ENCODE results near the gene ZBP1.

ZBP1 gene

DNA sequence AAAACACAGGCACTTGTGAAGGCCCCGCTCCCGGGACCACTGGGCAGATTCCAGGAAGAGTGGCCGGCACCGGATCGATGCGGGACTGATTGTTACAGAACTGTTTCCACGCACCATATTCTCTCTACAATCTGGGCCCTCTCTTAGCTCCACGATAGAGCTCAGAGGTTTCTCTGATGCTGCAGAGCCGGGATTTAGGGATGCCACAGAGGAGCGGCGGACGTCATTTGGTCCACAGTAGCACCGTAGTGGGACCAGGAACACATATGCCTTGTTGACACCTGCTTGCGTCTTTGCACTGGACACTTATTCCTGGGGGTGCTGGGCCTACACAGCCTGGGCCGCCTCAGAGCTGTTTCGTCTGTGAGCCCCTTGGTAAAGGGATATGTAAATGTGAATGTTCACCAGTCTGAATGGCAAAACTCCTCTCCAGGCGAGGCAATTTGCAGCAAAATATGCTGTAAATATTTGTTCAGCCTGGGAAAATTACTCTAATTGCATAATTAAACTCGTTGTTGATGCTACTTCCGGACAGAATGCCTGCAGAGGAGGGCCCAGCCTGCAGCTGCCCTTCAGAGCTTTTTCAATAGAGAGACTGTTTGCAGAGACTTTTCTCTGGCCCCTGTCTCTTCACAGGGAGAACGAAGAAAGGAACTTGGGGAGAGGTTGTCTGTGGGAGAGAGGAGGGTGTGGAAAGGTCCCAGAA lies 49.9 kb downstream of the ZBP1 start:
- no peak for DNase-seq (ENCODE audit: low spot score)

DNA sequence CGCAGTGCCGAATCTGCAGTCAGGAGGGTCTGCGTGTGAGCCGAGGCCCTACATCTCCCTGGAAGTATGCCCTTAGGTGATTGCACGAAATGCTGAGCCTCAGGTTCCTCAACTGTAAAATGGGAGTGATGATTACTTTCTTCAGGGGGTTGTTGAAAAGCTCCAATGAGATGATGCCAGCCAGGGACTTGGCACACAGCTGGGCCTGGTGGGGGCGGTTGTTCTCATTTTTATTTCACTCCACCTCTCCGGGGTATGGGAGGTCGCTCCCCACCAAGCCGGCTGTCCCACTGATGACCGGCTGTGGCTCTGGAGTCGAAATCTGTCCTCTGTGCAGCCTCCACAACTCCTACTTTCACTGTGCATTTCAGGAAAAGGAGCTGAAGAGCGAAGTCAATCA lies 51.3 kb downstream of the ZBP1 start:
- no peak for DNase-seq (ENCODE audit: low spot score)

DNA sequence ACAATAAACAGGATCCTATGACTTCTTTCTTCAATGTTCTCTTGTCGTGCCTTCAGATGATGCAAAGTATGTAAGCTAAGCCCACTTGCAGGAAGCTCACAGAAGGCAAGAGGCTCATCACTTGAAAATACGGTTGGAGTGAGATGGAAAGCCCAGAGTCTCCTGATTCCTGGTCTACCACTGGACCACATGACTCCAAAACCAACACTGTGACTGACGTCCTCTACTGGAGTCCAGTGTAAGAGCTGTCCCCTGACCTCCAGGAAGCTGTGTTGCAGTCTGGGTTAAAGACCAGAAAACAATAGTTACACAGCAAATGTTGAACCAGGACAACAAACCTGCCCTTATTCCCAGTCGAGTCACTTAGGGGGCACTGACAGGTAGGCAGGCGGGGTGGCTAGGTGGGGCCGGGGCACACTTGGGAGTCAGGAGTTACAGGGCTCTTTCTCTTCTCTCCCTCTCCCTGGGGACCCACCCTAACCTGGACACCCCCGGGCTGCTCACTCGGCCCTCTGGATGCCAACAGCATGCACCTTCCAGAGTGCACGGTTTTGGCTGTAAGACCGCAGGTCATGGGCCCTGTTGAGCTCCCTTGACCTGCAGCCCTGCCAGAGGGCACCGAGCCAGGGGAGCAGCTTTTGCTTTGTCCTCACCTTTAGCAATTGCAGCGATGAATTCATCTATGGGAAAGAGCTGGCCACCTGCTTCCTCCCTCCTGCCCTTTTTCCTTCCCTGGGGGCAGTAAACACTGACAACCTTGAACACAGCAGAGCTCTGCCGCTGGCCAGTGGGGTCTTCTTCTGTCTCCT lies 51.9 kb downstream of the ZBP1 start:
- DNase-seq (ENCODE audit: low spot score): no peak

DNA sequence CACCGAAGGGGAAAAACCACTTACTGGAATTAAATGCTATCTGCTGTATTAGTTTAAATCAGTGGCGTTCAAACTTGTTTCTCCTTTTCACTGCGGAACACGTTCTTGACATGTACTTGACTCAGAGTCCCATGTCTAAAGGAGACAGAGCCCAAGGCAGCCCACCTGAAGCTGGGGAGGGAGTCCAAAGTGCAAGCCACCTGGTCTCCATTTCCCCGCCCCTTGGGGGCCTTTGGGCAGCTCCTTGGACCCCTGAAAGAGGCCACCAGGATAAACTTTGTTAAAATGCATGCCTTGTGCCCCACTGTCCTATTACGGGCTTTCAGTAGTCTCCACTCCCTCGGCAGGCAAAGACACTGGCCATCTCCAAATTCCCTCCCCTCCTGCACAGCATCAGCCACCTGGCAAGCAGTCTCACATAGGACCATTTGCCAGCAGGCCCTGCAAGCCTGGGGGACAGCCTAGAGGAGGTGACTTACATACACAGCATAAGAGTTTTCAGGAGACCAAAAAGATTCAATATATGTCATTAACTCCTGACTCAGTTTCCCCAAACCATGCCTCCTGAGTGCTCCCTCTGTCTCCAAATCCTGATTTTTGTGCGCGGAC lies 52.7 kb downstream of the ZBP1 start:
- DNase-seq (ENCODE audit: low spot score): no peak

DNA sequence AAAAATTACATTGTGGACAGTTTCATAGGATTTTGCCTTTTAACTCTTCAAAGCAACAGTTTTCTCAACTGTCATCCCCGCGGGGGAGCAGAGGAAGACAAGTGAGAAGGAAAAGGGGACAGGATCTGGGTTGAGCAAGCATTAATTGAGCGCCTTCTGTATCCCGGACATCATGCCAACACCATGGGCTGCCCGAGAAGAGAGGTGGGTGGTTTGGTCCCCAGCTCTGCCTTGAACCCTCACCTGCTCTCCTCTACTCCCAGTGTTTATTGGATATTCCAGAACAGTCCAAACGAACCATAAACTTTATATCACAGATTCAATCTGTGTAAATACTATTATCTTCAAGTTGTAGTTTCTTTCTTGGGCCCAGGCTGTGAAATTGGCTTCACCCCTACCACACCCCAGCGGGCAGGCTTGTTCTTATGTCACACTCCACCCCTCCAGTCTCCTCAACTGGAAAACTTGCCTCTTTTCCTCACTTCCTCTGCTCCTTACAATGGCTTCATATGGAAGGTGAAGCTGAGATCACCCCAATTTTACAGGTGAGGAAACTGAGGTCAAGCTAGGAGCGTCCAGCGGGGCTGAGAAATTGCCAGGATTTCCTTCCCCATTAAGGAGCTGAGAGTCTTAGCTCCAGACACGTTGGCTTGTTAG lies 53.3 kb downstream of the ZBP1 start:
- no peak for DNase-seq (ENCODE audit: low spot score)

DNA sequence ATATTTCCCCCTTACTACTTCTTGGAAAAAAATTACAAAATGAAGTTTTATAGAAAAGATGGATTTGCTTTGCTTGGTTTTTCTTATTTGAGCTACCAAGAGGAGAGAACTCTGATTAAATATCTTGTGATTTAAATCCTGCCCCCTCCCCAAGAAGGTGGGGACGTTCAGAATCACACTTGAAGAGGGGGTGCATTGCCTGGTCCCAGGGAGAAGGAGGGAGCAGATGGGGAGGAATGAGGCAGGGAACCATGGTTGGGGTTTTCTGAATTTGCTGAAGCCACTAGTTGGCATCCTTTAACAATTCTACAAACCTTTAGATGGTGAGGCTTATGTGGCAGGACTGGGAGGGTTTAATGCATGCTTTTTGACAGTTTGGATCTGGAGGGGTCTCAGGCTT lies 53.8 kb downstream of the ZBP1 start:
- no peak for DNase-seq (ENCODE audit: low spot score)

DNA sequence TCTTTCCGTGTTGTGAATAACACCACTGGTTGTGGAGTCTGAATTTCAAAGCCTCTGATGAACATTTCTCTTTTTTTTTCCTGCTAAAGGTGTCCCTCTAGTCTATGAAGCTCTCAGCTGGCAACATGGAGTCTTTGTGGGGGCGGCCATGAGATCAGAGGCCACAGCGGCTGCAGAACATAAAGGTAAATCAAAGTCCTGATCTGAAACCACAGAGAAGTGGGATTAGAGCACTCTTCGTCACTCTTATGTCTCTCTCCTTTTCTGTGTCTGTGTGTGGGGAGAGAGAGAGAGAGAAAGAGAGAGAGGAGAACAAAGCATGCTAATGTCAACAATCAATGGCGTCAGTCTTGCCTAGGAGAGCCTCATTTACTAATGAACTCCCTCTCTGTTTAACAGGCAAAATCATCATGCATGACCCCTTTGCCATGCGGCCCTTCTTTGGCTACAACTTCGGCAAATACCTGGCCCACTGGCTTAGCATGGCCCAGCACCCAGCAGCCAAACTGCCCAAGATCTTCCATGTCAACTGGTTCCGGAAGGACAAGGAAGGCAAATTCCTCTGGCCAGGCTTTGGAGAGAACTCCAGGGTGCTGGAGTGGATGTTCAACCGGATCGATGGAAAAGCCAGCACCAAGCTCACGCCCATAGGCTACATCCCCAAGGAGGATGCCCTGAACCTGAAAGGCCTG lies 55.1 kb downstream of the ZBP1 start:
- no peak for DNase-seq (ENCODE audit: low spot score)

DNA sequence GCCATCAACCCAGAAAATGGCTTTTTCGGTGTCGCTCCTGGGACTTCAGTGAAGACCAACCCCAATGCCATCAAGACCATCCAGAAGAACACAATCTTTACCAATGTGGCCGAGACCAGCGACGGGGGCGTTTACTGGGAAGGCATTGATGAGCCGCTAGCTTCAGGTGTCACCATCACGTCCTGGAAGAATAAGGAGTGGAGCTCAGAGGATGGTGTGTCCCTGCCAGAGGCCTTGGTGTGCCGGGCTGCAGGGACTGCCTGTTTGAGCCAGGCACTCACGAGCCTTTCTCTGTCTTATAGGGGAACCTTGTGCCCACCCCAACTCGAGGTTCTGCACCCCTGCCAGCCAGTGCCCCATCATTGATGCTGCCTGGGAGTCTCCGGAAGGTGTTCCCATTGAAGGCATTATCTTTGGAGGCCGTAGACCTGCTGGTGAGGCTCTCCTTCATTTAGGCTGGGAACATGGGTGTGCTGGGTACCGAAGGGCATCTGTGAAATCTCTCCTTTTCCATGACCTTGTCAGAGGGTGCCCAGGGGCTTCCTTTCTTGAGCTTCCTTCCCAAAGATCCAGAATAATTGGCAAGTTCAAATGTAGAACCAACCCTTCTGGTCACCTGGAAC lies 55.9 kb downstream of the ZBP1 start:
- DNase-seq (ENCODE audit: low spot score): no peak

DNA sequence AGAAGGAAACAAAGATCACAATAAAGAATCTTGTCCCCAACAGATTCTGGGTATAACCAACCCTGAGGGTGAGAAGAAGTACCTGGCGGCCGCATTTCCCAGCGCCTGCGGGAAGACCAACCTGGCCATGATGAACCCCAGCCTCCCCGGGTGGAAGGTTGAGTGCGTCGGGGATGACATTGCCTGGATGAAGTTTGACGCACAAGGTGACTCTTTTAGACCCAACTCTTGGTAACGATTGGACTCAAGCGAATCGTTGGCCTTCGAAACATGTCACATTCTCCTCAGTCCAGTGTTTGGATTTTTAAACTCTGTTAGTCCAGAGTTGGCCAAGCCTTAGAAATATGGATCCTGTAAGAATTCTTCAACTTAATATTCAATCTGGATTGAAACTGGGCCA lies 56.7 kb downstream of the ZBP1 start:
- DNase-seq (ENCODE audit: low spot score): no peak

DNA sequence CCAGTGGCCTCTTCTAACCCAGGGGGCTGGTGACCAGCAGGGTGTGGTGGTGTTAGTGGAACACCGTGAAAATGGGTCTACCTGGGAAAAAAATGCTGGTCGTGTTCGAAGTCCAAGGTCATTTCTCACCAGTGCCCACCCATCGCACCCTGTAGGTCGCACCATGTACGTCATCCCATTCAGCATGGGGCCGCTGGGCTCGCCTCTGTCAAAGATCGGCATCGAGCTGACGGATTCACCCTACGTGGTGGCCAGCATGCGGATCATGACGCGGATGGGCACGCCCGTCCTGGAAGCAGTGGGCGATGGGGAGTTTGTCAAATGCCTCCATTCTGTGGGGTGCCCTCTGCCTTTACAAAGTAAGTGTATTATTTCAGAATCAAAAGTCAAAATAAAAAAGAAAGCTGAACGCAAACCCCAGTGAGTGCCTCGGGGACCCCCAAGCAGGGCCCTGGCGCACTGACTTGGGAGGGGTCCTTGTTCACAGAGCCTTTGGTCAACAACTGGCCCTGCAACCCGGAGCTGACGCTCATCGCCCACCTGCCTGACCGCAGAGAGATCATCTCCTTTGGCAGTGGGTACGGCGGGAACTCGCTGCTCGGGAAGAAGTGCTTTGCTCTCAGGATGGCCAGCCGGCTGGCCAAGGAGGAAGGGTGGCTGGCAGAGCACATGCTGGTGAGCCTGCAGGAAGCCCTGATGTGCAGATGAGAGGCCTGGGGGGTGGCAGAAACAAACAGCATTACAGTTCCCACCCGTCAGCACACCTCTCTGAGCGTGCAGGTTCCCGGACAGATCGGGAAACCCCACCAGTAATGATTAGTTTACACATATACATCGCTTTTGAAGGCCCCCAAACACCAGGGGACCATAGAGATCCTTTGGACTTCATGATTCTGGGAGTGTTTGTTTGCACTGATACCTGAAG lies 57.4 kb downstream of the ZBP1 start:
- DNase-seq (ENCODE audit: low spot score): no peak

DNA sequence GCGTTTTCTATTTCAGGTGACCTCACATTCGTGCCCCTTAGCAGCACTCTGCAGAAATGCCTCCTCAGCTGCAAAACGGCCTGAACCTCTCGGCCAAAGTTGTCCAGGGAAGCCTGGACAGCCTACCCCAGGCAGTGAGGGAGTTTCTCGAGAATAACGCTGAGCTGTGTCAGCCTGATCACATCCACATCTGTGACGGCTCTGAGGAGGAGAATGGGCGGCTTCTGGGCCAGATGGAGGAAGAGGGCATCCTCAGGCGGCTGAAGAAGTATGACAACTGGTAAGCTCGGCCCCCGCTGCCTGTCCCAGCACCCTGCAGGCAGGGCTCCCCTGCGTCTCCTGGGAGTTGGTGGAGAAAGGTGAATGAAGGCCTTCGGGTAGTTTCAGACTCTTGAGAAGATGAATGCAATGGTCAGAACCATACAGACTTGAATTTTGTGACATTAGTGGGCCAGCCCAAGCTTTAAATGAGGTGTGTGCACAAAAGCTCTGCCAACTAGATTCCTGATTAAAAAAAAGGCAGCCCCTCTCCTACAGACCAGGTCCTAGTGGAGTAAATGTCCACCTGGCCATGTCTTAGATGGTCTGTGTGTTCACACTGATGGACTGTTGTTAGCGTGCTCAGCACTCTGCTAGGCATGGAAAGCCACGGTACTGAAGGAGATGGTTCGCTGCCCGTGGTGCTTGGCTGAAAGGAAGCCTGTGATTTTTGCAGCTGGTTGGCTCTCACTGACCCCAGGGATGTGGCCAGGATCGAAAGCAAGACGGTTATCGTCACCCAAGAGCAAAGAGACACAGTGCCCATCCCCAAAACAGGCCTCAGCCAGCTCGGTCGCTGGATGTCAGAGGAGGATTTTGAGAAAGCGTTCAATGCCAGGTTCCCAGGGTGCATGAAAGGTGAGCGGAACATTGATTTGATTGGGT lies 58.6 kb downstream of the ZBP1 start:
- no peak for DNase-seq (ENCODE audit: low spot score)

DNA sequence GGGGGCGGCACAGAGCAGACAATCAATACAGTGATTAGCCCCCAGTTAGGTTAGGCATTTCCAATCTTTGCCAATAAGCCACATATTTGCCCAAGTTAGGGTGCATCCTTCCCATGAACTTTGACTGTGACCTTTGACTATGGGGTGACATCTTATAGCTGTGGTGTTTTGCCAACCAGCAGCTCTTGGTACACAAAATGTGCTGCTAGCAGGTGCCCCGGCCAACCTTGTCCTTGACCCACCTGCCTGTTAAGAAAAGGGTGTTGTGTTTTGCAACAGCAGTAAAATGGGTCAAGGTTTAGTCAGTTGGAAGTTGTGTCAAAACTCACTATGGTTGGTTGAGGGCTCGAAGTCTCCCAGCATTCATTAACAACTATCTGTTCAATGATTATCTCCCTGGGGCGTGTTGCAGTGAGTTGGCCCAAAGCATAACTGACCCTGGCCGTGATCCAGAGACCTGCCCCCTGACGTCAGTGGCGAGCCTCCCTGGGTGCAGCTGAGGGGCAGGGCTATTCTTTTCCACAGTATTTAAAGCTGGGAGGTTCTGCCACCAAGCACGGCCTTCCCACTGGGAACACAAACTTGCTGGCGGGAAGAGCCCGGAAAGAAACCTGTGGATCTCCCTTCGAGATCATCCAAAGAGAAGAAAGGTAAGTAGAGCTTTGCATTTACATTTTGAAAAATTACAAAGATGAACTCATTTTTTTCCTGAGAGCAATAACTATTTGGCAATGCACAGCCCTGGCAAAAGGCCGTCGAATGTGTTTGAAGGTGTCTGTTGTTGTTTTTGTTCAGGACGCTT lies 59.5 kb downstream of the ZBP1 start, which contains the start of gene PCK1:
Gene PCK1, plus strand, starts transcription at position 557 of the 802 bp plus-strand sequence. CDS start 302 bp downstream, outside the sequence.
- DNase-seq (ENCODE audit: low spot score): peak; percentile 84

DNA sequence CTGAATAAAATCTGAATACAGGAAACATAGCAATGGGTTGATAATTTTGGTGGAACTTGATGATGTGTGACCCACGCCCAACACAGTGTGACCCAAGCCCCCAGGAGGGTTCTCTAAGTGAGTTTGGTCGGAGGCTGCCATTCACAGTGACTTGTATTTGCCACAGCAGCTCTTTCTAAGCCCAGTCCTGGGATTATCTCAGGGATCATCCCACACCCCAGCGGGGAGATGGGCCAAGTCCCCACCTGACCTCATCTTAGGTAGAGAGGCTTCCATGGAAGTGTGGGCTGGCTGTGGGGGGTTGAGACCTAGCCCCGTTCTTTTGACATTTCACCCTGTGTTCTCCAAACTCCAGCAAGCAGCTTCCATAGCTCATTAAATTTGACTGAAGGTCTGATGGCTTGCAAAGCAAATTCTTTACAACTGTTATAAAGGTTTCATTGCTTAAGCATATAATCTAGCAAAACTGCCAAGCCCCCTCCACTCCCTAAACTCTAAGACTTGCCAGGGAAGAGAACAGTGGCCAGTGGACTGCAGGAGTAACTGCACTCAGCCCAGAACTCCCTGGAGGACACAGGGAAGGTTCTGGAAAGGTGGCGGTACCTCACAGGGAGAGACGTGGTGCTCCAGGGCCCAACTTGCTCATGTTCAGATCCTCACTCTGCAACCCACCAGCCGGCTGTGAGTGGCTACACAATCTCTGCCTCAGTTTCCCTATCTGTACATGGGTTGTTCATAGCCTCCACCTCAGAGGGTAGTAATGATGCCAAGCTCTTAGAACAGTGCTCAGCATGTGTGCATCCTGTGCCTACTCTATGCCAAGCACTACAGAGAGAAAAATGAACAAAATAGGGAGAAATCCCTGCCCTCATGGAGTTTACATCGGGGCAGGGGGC lies 60.3 kb downstream of the ZBP1 start:
- no peak for DNase-seq (ENCODE audit: low spot score)

DNA sequence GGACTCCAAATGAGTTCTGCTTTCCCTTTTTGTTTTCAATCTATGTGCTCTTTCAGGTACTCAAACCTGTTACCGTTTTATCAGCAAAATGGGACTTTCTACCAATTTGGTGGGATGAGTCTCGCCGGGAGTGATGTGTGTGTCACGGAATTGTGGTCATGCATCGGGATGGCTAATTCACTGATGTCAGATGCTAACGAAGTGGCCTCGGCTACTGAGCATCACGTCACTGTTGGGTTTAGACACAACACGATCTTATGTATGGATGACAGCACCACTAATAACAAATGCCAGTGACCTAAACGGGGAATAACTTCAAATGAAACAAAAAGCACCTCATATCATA lies 61.0 kb downstream of the ZBP1 start:
- DNase-seq (ENCODE audit: low spot score): no peak

DNA sequence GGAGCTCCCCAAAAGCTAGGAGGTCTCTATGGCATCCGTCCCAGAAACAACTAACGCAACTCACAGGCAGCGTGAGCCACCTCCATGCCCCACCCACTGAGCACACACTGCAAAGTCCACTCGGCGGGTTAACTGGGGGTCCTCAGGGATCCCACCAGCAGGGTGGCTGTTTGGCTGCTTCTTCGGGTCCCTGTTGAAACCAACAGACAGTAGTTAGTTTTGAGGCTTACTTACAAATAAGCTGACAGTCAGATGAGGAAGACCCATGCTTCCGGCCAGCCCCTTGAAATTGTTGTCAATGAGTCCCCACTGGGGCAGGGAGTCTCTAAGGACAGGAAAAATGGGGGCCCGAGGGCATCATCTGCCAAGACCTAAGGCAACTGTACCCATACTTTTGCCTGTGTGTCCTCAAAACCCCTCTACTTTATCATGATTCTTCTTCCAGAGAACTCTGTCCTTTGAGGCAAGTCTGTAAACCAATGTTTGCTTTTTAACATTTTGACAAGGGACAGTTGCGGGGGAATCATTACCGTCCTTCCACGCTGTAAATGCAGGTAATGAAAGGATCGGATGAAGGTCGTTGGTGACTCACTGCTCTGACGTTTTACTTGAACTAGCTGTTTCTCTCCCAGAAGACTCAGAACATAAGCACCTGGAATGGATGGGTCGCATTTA lies 61.5 kb downstream of the ZBP1 start:
- DNase-seq (ENCODE audit: low spot score): no peak

DNA sequence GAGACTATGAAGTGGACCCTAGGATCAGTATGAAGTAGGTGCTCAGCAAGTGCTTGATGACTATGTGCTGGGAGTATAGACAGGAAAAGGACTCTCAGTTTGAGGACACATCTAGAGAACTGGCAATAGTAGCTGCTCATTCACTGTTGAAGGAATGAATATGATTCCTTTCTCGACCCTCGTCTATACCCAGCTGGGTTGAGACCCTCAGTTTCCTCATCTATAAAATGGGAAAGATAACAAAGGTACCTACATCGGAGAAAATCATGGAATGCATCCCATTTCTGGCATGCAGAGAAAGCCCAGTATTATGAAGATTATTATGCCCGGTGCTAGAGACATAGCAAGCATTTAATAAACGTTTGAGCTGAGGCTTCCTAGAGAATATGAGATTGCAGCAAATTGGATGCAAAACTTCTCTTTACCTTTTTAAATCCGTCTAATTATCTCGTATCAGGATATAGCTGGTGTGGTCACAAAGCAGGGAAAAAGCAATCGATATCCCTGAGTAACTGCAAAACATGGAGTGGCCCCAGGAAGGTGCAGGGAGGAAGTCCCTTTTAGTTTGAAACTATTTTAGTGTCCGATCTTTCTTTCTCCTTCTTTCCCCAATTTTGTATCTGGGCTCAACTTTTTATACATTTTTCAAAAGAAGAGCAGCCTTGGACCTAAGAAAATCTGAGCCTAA lies 62.2 kb downstream of the ZBP1 start:
- no peak for DNase-seq (ENCODE audit: low spot score)

DNA sequence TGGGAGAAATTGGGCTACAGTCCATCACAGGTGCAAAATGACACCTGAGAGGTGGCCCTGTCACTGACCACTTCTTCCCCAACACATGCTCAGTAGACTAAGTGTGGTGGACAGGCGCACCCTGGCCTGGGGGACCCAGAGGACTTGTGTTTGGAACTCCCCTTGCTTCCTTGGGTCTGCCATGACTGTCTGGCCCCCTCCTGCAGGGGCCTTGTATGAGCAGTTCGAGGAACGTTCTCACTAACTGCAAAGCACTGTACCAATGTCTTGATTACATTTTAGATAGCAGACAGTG lies 63.3 kb downstream of the ZBP1 start:
- no peak for DNase-seq (ENCODE audit: low spot score)

All from hematopoietic multipotent progenitor cell treated with erythropoietin and hydrocortisone succinate and interleukin-3 and kit ligand, for 15 days (in vitro differentiated cells).